ENCODE measurements around the gene PSD4. TPM values are rescaled to one million over a fixed set of nuclear protein-coding genes. Genes with fewer than 3 reads are reported as not detected.

PSD4 gene
- polyA plus RNA-seq, 1 of the 3 experiments (the other 2 are of a cell fraction) = 0.35 TPM

DNA sequence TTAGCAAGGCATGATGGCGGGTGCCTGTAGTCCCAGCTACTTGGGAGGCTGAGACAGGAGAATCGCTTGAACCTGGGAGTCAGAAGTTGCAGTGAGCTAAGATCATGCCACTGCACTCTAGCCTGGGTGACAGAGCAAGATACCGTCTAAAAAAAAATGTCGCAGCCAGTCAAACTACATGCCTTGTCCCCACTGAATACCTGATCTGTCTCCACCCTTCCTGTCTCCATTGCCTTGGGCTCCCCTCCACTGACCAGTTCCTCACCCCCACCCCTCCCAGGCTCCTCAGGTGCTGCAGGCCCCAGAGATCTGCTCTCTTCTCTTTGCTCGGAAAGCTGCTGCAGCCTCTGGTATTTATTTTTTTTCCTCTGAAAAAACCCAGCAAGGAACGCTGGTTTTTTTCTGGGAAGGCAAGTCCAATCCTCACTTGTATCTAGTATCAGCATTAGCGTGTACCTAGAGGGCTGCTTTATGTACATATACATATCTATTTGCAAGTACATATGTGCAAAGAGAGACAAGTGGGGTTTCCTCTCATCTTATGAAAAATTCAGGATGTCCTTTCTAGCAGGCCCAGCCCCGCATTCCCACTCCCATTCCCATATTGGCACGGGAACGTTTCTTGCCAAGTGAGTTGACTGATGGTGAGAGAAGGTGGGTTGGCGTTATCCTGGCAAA, 4.4 kb downstream of the PSD4 start:
- Histone ChIP-seq H3K36me3 (replicated peaks in 1 of 2; ENCODE audit: control insufficient read depth in 1 of 2, insufficient read depth in 2 of 2, low read length in 1 of 2) (no peaks in the 10 kb centered on the region), H2AFZ (ENCODE audit: low read depth) (no peak overlapping the region), H3K4me3 (ENCODE audit: low read depth in 2 of 2, low read length in 1 of 2) (no peak overlapping the region), H3F3A (replicated peaks; ENCODE audit: insufficient read depth) (no peaks in the 10 kb centered on the region), H3K4me1 (ENCODE audit: control insufficient read depth in 1 of 2, insufficient read depth in 2 of 2, low read depth in 1 of 2, low read length in 1 of 2) (no peaks in the 10 kb centered on the region; a peak in 1 of 4 replicates), H3K79me2 (ENCODE audit: insufficient read depth) (no peaks in the 10 kb centered on the region), H3K4me2 (no peak overlapping the region), H4K20me1 (ENCODE audit: insufficient read depth) (no peaks in the 10 kb centered on the region), H3K9me3 (no peaks in the 10 kb centered on the region), H3K9ac (no peak overlapping the region), H3K27me3 (ENCODE audit: insufficient read depth) (peaks cover 9% of the 10 kb centered on the region; the same call in 1 of the 2 replicates), H3K27ac (ENCODE audit: low read depth in 2 of 2, low read length in 1 of 2) (no peak overlapping the region), H3K9me2 (no peaks in the 10 kb centered on the region)
- TF ChIP-seq TCF12 (IDR thresholded peaks at IDR 0.05) (no peak), TEAD4 (IDR thresholded peaks at IDR 0.05; ENCODE audit: borderline replicate concordance, insufficient read depth) (no peak), EZH2phosphoT487 (IDR thresholded peaks at IDR 0.05; ENCODE audit: borderline replicate concordance, low read depth) (no peak), CHD2 (IDR thresholded peaks at IDR 0.05; ENCODE audit: low read length, partially characterized antibody) (no peak), NFIC (IDR thresholded peaks at IDR 0.05; ENCODE audit: borderline replicate concordance) (no peak), POLR2AphosphoS5 (IDR thresholded peaks at IDR 0.05; ENCODE audit: low read depth, low read length) (no peak), ELF1 (IDR thresholded peaks at IDR 0.05) (no peak), RFX5 (IDR thresholded peaks at IDR 0.05; ENCODE audit: low read length) (no peak)
- DNase-seq = no peak
- 49% methylated on average over 11 of the region's 11 CpGs for WGBS (ENCODE audit: low lambda C conversion rate)
- POLR2A ChIA-PET = no interaction called here
- CTCF ChIA-PET = no interaction called here

DNA sequence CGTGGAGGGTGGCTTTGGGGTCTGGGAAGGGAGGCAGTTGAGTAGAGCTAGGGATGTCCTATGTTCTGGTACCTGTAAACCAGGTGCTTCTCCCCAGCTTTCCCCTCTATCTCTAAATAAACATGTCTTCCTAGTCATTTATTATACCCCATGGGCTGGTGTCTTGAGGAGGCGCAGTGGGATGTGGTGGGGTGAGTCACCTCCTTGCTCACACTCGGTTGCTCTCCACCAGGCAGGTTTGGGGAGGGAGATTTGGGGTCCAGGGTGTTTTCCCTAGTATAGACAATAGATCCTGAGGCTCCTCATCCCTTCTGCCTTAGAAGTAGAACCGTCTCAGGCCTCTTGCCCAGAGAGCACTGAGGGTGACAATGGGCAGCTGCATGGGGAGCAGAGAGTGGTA, 5.1 kb downstream of the PSD4 start:
- DNase-seq = no peak
- 19% methylated on average over 4 of the region's 4 CpGs for WGBS (ENCODE audit: low lambda C conversion rate)
- Histone ChIP-seq H3K9me3 (no peaks in the 10 kb centered on the region), H3K9ac (no peak overlapping the region), H3K4me2 (no peak overlapping the region), H3K79me2 (ENCODE audit: insufficient read depth) (no peaks in the 10 kb centered on the region), H3K4me1 (ENCODE audit: control insufficient read depth in 1 of 2, insufficient read depth in 2 of 2, low read depth in 1 of 2, low read length in 1 of 2) (no peaks in the 10 kb centered on the region; a peak in 1 of 4 replicates), H3F3A (replicated peaks; ENCODE audit: insufficient read depth) (no peaks in the 10 kb centered on the region), H4K20me1 (ENCODE audit: insufficient read depth) (no peaks in the 10 kb centered on the region), H3K36me3 (replicated peaks in 1 of 2; ENCODE audit: control insufficient read depth in 1 of 2, insufficient read depth in 2 of 2, low read length in 1 of 2) (no peaks in the 10 kb centered on the region), H3K4me3 (ENCODE audit: low read depth in 2 of 2, low read length in 1 of 2) (no peak overlapping the region), H3K9me2 (no peaks in the 10 kb centered on the region), H2AFZ (ENCODE audit: low read depth) (no peak overlapping the region), H3K27ac (ENCODE audit: low read depth in 2 of 2, low read length in 1 of 2) (no peak overlapping the region), H3K27me3 (ENCODE audit: insufficient read depth) (peaks cover 9% of the 10 kb centered on the region; the same call in 1 of the 2 replicates)
- POLR2A ChIA-PET = no interaction called here
- CTCF ChIA-PET = interaction anchor here (3.0 kb wide), 1 partner anchor 40 kb away, joined by 13 read pairs; no protein-coding TSS in a partner anchor
- TF ChIP-seq, protein P1, sequence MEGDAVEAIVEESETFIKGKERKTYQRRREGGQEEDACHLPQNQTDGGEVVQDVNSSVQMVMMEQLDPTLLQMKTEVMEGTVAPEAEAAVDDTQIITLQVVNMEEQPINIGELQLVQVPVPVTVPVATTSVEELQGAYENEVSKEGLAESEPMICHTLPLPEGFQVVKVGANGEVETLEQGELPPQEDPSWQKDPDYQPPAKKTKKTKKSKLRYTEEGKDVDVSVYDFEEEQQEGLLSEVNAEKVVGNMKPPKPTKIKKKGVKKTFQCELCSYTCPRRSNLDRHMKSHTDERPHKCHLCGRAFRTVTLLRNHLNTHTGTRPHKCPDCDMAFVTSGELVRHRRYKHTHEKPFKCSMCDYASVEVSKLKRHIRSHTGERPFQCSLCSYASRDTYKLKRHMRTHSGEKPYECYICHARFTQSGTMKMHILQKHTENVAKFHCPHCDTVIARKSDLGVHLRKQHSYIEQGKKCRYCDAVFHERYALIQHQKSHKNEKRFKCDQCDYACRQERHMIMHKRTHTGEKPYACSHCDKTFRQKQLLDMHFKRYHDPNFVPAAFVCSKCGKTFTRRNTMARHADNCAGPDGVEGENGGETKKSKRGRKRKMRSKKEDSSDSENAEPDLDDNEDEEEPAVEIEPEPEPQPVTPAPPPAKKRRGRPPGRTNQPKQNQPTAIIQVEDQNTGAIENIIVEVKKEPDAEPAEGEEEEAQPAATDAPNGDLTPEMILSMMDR (IDR thresholded peaks at IDR 0.05) = no peak
- no peak for TF ChIP-seq NRF1 (IDR thresholded peaks at IDR 0.05; ENCODE audit: low read depth, low read length)
- TF ChIP-seq RXRA (IDR thresholded peaks at IDR 0.05; ENCODE audit: borderline replicate concordance, low read depth) = no peak
- no peak for TF ChIP-seq EZH2phosphoT487 (IDR thresholded peaks at IDR 0.05; ENCODE audit: borderline replicate concordance, low read depth)
- no peak for TF ChIP-seq EP300 (IDR thresholded peaks at IDR 0.05; ENCODE audit: borderline replicate concordance in 1 of 2, low read depth in 1 of 2, low read length in 1 of 2)

All from SK-N-SH (cell line).